HG03196 (cell line): ENCODE measurements around the gene MGAM2.

Experiments
- ATAC-seq: cut with Tn5 transposase; IDR thresholded peaks from one replicate; pipeline ENCODE4 v1.9.1; 2021; ENCODE audit not compliant: unreplicated experiment

The MGAM2 gene

DNA sequence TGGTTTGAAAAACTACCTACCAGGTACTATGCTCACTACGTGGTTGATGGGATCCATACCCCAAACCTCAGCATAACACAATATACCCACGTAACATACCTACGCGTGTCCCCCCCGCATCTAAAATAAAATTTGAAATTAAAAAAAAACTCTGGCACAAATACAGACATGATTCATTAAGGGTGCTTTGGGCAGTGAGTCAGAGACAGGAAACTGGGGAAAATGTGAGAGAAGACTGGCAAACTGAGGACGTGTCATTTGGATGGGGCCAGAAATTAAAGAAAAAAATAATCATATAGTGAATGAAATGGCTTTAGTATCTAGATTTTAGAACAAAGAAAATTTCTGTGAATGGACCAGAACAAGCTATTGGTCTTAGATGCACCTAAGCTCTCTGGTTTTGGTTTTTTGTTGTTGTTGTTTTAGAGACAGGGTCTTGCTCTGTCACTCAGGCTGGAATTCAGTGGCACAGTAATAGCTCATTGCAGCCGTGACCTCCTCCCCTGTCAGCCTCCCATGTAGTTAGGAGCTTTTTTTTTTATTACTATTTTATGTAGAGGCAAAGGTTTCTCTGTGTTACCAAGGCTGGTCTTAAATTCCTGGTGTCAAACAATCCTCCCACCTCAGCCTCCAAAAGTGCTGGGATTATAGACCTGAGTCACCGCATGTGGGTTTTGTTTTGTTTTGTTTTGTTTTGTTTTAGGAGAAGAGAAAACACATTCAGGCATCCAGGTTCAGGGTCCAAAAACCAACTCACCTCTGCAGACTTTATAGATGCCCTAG lies 152.3 kb downstream of the MGAM2 start:
- no peak for ATAC-seq
